ENCODE data around the gene TMEM204. TPM values are rescaled to one million over a fixed set of nuclear protein-coding genes. Genes with fewer than 3 reads are reported as not detected.

TMEM204 gene
- total RNA-seq, 1 donor from 2014 or later, result 2.8 TPM

DNA sequence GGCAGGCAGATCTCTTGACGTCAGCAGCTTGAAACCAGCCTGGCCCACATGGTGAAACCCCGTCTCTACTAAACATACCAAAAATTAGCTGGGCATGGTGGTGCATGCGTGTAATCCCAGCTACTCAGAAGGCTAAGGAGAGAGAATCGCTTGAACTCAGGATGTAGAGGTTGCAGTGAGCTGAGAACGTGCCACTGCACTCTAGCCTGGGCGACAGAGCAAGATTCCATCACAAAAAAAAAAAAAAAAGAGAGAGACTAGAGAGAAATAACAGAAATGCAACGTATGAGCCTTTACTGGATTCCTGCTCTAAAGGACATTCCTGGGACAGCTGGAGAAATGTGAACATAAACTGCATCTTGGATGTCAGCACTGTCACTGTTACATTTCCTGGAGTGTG lies 67.6 kb downstream of the TMEM204 start:
- ATAC-seq, result no peak

- no peak for ATAC-seq
Measured at GRCh38 chr16:1601489-1601888, 68.0 kb downstream of the TMEM204 start.

- ATAC-seq, result no peak
Measured at GRCh38 chr16:1602285-1602684, 68.8 kb downstream of the TMEM204 start.

Other genes starting within 250 kb of the TMEM204 start
- gene UBE2I, start 224.0 kb upstream of the TMEM204 start, total RNA-seq, result 93.1 TPM
- gene BAIAP3, start 200.0 kb upstream of the TMEM204 start, total RNA-seq, result 2.0 TPM
- gene TSR3, start 181.8 kb upstream of the TMEM204 start, total RNA-seq, result 42.6 TPM
- gene GNPTG, start 181.7 kb upstream of the TMEM204 start, total RNA-seq, result 25.7 TPM
- 5.3 TPM for gene UNKL, start 119.0 kb upstream of the TMEM204 start, total RNA-seq
- gene UQCC4, start 112.9 kb upstream of the TMEM204 start, total RNA-seq, result 13.7 TPM
- not detected for gene PERCC1, start 102.6 kb upstream of the TMEM204 start, total RNA-seq
- gene CCDC154, start 89.1 kb upstream of the TMEM204 start, total RNA-seq, result 0.12 TPM
- 18.6 TPM for gene CLCN7, start 58.6 kb upstream of the TMEM204 start, total RNA-seq
- gene PTX4, start 44.7 kb upstream of the TMEM204 start, total RNA-seq, result not detected
- gene TELO2, start 40.3 kb upstream of the TMEM204 start, total RNA-seq, result 21.3 TPM
- gene IFT140, start 78.4 kb downstream of the TMEM204 start, total RNA-seq, result 8.3 TPM
- gene CRAMP1, start 78.7 kb downstream of the TMEM204 start, total RNA-seq, result 9.6 TPM
- gene JPT2, start 144.6 kb downstream of the TMEM204 start, total RNA-seq, result 79.3 TPM
- 16.3 TPM for gene MAPK8IP3, start 172.5 kb downstream of the TMEM204 start, total RNA-seq
- 29.6 TPM for gene NME3, start 237.9 kb downstream of the TMEM204 start, total RNA-seq
- gene EME2, start 239.1 kb downstream of the TMEM204 start, total RNA-seq, result 13.0 TPM
- 98.6 TPM for gene MRPS34, start 239.5 kb downstream of the TMEM204 start, total RNA-seq
- 23.5 TPM for gene SPSB3, start 248.9 kb downstream of the TMEM204 start, total RNA-seq
- 45.6 TPM for gene NUBP2, start 249.3 kb downstream of the TMEM204 start, total RNA-seq

All from esophagus mucosa (tissue), 1 donor.